SH-SY5Y (cell line): ENCODE measurements around the gene TPRX1.

Experiments
- GATA2 ChIP-seq: IDR thresholded peaks from 2 replicates; pipeline ENCODE4 v1.6.1; 2011; ENCODE audit warnings: mild to moderate bottlenecking, low read depth, low read length
- GATA3 ChIP-seq: IDR thresholded peaks from 2 replicates; pipeline ENCODE4 v1.6.1; 2011; ENCODE audit warnings: low read depth, mild to moderate bottlenecking, low read length, moderate library complexity

GRCh38 chr19:47848823-47849473 lies 44.6 kb upstream of the TPRX1 start:
- TF ChIP-seq GATA2 = no peak
- TF ChIP-seq GATA3 = no peak
